Astrocyte (in vitro differentiated cells and primary cell): ENCODE data around the gene CUL7.

ENCODE experiments used
- EZH2 ChIP-seq: IDR thresholded peaks from 2 replicates; pipeline ENCODE4 v1.6.1; 2012; ENCODE audit warnings: mild to moderate bottlenecking, low read length, inconsistent platforms; ENCODE audit not compliant: insufficient read depth
- TF ChIP-seq, protein P1 (sequence below): IDR thresholded peaks from 2 replicates; pipeline ENCODE4 v1.5.1; 2011; ENCODE audit warnings: low read depth, mild to moderate bottlenecking, inconsistent platforms, low read length, moderate library complexity; ENCODE audit not compliant: insufficient read depth

DNA sequence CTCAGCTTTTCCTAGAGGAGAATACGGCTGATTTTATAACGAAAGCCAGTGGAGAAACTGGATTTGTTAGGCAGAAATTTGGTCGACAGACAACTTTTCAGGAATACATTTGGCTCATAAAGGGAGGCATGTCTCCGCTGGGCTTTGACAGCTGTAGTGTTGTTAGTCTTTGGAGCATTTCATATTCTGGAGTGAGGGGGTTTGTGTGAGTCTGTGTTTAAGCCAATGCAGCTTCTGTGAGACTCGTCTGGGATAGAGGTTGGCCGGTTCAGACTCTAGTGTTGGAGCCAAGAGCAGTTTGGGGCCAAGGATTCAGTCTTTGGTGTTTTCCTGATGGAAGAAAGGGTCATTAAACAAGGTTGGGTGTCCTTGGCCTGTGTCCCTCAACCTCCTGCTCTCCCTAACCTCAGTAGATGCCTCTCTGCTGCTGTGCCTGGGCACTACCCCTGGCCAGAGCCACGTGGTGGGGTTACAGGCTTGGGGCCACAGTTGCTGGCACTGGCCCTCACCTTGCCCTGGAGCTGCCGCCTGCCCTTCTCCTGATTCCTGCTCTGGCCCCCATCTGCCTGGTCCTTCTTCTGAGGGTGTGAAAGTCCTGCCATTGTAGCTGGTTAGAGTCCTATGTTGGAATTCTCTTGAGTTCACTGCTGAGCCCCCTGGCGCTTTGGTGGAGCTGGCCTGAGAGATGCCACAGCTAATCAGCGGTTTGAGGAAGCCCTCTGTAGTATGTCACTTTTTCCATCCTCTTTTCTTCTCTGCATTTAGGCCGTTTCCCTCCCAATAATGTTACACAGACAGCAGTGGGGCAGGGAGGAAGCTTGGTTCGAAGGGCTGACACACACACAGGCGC is 29.4 kb upstream of the CUL7 start:
- TF ChIP-seq, protein P1, sequence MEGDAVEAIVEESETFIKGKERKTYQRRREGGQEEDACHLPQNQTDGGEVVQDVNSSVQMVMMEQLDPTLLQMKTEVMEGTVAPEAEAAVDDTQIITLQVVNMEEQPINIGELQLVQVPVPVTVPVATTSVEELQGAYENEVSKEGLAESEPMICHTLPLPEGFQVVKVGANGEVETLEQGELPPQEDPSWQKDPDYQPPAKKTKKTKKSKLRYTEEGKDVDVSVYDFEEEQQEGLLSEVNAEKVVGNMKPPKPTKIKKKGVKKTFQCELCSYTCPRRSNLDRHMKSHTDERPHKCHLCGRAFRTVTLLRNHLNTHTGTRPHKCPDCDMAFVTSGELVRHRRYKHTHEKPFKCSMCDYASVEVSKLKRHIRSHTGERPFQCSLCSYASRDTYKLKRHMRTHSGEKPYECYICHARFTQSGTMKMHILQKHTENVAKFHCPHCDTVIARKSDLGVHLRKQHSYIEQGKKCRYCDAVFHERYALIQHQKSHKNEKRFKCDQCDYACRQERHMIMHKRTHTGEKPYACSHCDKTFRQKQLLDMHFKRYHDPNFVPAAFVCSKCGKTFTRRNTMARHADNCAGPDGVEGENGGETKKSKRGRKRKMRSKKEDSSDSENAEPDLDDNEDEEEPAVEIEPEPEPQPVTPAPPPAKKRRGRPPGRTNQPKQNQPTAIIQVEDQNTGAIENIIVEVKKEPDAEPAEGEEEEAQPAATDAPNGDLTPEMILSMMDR: no peak
- no peak for TF ChIP-seq EZH2
